ENCODE results near the gene VSIG8.

- TF ChIP-seq CTCF (IDR thresholded peaks at IDR 0.05) (no peak), EZH2 (IDR thresholded peaks at IDR 0.05; ENCODE audit: borderline replicate concordance, insufficient read depth, low read depth, low read length, poor library complexity, severe bottlenecking) (no peak)
Measured at GRCh38 chr1:159823406-159823805, 39.1 kb downstream of the VSIG8 start.
